Progenitor cell of endocrine pancreas (in vitro differentiated cells): Measurements from ENCODE around the gene HAND2. TPM values are rescaled to one million over a fixed set of nuclear protein-coding genes. Genes with fewer than 3 reads are reported as not detected.

ENCODE experiments used
- DNase-seq: peaks from one replicate; pipeline ENCODE4 v3.0.0; 2021; ENCODE audit warnings: low spot score; ENCODE audit not compliant: unreplicated experiment
- H3K27ac Mint-ChIP-seq: 2 replicates; pipeline ENCODE4 v1.8.0; 2021; ENCODE audit warnings: mild to moderate bottlenecking, moderate library complexity, mixed read lengths
- H3K27me3 Mint-ChIP-seq: 2 replicates; pipeline ENCODE4 v1.8.0; 2021; ENCODE audit warnings: mixed read lengths
- H3K36me3 Mint-ChIP-seq: 2 replicates; pipeline ENCODE4 v1.8.0; 2022; ENCODE audit warnings: mixed read lengths; ENCODE audit not compliant: insufficient read depth
- H3K4me1 Mint-ChIP-seq: 2 replicates; pipeline ENCODE4 v1.8.0; 2021; ENCODE audit warnings: low read depth, mixed read lengths
- H3K4me3 Mint-ChIP-seq: 2 replicates; pipeline ENCODE4 v1.8.0; 2021; ENCODE audit warnings: low read depth, mild to moderate bottlenecking, moderate library complexity, mixed read lengths
- H3K9me3 Mint-ChIP-seq: 2 replicates; pipeline ENCODE4 v1.8.0; 2021; ENCODE audit warnings: low read depth, mixed read lengths
- total RNA-seq: library from RNA; stranded (reverse); gene quantifications from 2 replicates; pipeline ENCODE4 v1.2.1, GENCODE V29; 2021
- TF ChIP-seq, protein P1 (sequence below): fragments of 200-600 bp; sonication (generic); IDR thresholded peaks from one replicate; pipeline ENCODE4 v1.5.0; 2021; ENCODE audit warnings: antibody characterized with exemption, mild to moderate bottlenecking; ENCODE audit not compliant: unreplicated experiment

The HAND2 gene
- total RNA-seq, 1 donor from 2014 or later, result 2.5 TPM

DNA sequence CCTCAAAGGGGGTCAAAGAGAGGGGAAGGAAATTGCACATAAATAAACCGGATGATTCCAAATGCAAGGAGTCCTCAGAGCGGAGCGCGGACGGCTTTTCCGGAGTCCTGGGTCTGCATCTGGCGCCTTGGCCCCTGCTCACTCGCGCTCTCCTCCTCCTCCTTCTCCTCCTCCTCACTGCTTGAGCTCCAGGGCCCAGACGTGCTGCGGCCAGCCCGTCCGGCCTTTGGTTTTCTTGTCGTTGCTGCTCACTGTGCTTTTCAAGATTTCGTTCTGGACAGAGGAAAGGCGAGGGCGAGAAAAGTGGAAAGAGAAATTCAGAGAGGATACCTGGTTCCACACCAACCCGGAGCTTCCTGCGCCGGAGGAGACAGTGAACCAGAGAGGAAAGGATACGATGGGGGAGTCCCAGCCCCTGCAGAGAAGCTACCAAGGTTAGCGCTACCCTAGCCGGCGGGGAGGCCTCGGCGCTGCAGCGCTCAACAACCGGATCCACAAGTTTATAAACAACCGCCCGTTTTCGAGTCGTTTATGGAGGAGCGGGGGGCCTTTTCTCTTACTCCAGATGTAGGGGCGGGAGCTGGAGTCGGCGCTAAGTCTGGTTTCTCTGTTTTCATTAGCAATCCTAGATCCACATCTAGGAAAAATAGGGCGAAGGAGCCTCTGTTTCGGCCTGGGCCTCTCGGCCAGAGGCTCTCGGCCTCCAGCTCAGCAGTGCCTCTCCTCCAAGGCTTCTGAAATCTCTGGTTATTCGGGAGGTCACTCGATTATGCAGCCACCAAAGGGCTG lies 2.7 kb downstream of the HAND2 start:
- H3K36me3 Mint-ChIP-seq, result no peaks in the 10 kb centered on the region
- TF ChIP-seq, protein P1, sequence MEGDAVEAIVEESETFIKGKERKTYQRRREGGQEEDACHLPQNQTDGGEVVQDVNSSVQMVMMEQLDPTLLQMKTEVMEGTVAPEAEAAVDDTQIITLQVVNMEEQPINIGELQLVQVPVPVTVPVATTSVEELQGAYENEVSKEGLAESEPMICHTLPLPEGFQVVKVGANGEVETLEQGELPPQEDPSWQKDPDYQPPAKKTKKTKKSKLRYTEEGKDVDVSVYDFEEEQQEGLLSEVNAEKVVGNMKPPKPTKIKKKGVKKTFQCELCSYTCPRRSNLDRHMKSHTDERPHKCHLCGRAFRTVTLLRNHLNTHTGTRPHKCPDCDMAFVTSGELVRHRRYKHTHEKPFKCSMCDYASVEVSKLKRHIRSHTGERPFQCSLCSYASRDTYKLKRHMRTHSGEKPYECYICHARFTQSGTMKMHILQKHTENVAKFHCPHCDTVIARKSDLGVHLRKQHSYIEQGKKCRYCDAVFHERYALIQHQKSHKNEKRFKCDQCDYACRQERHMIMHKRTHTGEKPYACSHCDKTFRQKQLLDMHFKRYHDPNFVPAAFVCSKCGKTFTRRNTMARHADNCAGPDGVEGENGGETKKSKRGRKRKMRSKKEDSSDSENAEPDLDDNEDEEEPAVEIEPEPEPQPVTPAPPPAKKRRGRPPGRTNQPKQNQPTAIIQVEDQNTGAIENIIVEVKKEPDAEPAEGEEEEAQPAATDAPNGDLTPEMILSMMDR, result no peak
- H3K4me1 Mint-ChIP-seq, result peaks cover 12% of the 10 kb centered on the region
- DNase-seq, result no peak
- peak overlapping the region; percentile 54 for H3K4me3 Mint-ChIP-seq
- no peaks in the 10 kb centered on the region for H3K9me3 Mint-ChIP-seq
- no peak overlapping the region for H3K27ac Mint-ChIP-seq
- H3K27me3 Mint-ChIP-seq, result peaks cover 92% of the 10 kb centered on the region

DNA sequence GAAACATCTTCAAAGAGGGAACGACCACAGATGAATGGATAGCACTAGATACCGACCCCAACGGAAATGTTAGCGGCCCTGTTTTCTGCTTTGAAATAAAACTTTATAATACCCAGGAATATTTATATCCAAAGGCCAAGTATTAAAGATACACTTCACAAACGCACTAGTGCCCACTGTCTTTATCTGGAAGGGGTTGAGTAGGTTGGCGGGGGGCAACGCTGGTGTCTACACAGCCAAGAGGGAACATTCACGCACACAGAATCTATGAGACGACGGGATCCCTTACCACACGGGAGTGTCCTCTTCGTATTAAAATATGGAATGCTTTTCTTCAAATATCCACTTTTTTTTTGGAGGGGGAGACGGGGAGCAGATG lies 3.3 kb downstream of the HAND2 start:
- H3K27ac Mint-ChIP-seq, result no peak overlapping the region

DNA sequence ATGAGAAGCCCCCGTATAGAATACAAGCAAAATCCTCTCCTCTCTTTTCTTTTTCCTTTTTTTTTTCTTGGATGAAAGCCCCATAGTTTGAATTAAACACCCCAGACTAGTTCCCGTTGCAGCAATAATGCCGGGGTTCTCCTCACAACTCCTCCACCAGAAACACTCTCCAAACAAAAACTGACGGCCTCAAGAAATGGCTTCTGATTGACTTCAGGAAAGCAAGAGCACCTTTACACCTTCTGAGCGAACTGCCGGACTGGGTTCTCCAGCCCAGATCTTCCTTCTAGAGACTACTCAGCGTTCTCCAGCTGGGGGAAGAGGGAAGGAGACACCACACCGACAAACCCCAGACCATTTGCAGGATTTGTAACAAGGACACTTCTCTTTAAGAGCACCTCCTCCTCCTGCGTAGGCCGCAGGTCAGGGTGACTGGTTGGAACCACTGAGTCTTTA lies 4.0 kb downstream of the HAND2 start:
- peaks cover 14% of the 10 kb centered on the region for H3K4me1 Mint-ChIP-seq
- DNase-seq, result no peak
- H3K27ac Mint-ChIP-seq, result peak overlapping the region; percentile 71
- no peaks in the 10 kb centered on the region for H3K9me3 Mint-ChIP-seq
- TF ChIP-seq, protein P1, result no peak
- H3K27me3 Mint-ChIP-seq, result peaks cover 92% of the 10 kb centered on the region
- H3K4me3 Mint-ChIP-seq, result peak overlapping the region; percentile 51
- H3K36me3 Mint-ChIP-seq, result no peaks in the 10 kb centered on the region

More for the DNA sequence above, 3.3 kb downstream of the HAND2 start:
- TF ChIP-seq, protein P1, result no peak
- Mint-ChIP-seq H3K4me1 (peaks cover 14% of the 10 kb centered on the region), H3K9me3 (no peaks in the 10 kb centered on the region), H3K4me3 (peak overlapping the region; percentile 54), H3K27me3 (peaks cover 92% of the 10 kb centered on the region), H3K36me3 (no peaks in the 10 kb centered on the region)
- DNase-seq, result no peak

DNA sequence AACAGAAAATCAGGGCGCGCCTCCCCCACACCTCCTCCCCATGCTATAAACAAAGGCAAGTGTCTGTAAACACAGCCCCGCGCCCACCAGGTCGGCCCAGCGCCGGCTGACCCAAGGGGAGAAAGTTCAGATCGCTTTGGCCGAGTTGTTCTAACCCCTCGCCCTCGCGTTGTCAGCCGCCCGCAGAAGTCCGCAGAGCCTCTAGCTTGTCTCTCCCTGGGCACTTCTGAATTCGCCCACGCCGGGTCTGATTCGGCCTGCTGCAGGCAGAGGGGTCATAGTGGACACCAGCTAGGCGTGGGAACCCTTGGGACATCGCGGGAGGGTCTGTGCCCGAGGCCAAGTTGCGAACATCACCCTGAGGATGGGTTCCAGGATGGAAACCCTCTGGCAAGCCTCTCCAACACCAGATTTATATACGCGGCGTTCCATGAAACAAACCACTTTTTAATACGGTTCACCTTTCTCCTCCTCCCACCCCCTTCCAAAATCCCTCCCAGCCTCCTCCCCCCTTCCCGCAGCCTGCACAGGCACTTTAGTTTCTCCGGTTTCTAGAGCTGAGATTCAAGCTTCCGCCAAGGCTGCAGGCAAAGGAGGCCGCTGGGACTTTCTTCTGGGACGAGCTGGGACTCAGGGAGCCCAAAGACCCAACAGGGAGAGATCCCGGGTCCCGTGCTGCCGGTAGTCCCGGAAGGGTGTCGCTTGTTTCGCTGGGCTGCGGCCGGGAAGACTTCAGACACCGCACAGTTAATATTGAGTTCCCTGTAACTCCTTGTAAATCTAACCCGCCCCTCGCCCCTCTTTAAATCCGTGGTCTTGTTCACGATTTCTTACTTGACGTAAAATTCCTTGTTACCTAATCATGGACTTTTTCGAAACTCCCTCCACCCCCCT lies 4.7 kb downstream of the HAND2 start:
- Mint-ChIP-seq H3K36me3 (no peaks in the 10 kb centered on the region), H3K9me3 (no peaks in the 10 kb centered on the region), H3K4me3 (peak overlapping the region; percentile 51), H3K27me3 (peaks cover 92% of the 10 kb centered on the region), H3K4me1 (peaks cover 14% of the 10 kb centered on the region), H3K27ac (peak overlapping the region; percentile 26)
- DNase-seq, result no peak
- TF ChIP-seq, protein P1, result no peak
